Karpas-422 (cell line): ENCODE data around the gene LY86. TPM values are rescaled to one million over a fixed set of nuclear protein-coding genes. Genes with fewer than 3 reads are reported as not detected.

Experiments
- DNase-seq: peaks from one replicate; pipeline ENCODE4 v3.0.0-alpha.2; 2015
- H2AFZ ChIP-seq: fragments of 200-600 bp; sonication (generic); 2 replicates; pipeline ENCODE4 v1.6.1; 2014; ENCODE audit warnings: antibody characterized with exemption, low read length, mixed read lengths
- H3K27ac ChIP-seq: fragments of 200-600 bp; sonication (generic); 2 replicates; pipeline ENCODE4 v1.5.1; 2014; ENCODE audit warnings: mild to moderate bottlenecking, low read length, moderate library complexity
- H3K27me3 ChIP-seq: fragments of 200-600 bp; sonication (generic); 2 replicates; pipeline ENCODE4 v1.6.1; 2014; ENCODE audit warnings: low read length, mixed read lengths
- H3K36me3 ChIP-seq: fragments of 200-600 bp; sonication (generic); 2 replicates; pipeline ENCODE4 v1.6.1; 2014; ENCODE audit warnings: low read length, mixed read lengths; ENCODE audit not compliant: insufficient read depth
- H3K4me1 ChIP-seq: fragments of 200-600 bp; sonication (generic); 2 replicates; pipeline ENCODE4 v1.6.1; 2014; ENCODE audit warnings: mild to moderate bottlenecking, low read length, mixed read lengths
- H3K4me2 ChIP-seq: fragments of 200-600 bp; sonication (generic); 2 replicates; pipeline ENCODE4 v1.6.1; 2014; ENCODE audit warnings: low read length, low read depth, mild to moderate bottlenecking; ENCODE audit not compliant: poor library complexity, severe bottlenecking
- H3K4me3 ChIP-seq: fragments of 200-600 bp; sonication (generic); 2 replicates; pipeline ENCODE4 v1.5.1; 2014; ENCODE audit warnings: mild to moderate bottlenecking, antibody characterized with exemption, low read length, mixed read lengths
- H3K79me2 ChIP-seq: fragments of 200-600 bp; sonication (generic); 2 replicates; pipeline ENCODE4 v1.6.1; 2014; ENCODE audit warnings: mild to moderate bottlenecking, low read length, mixed read lengths
- H3K9ac ChIP-seq: fragments of 200-600 bp; sonication (generic); 2 replicates; pipeline ENCODE4 v1.6.0; 2014; ENCODE audit warnings: low read length
- H3K9me2 ChIP-seq: fragments of 200-600 bp; sonication (generic), shearing (Covaris generic); replicated peaks from 2 replicates; pipeline ENCODE4 v1.6.0; 2014; ENCODE audit warnings: mild to moderate bottlenecking, low read length, moderate library complexity; ENCODE audit not compliant: insufficient read depth
- H3K9me3 ChIP-seq: fragments of 300-700, 200-600 bp; sonication (generic); 2 replicates; pipeline ENCODE4 v1.6.1; 2014; ENCODE audit warnings: low read length, mixed read lengths
- H4K20me1 ChIP-seq: fragments of 200-600 bp; sonication (generic); 2 replicates; pipeline ENCODE4 v1.6.1; 2014; ENCODE audit warnings: mild to moderate bottlenecking, antibody characterized with exemption, low read length, low read depth; ENCODE audit not compliant: insufficient read depth
- total RNA-seq: library from RNA; depleted of rRNA; stranded (reverse); fragments of >200 nt; shearing (Covaris generic); gene quantifications from 2 replicates; pipeline ENCODE4 v1.2.3, GENCODE V29; 2014; ENCODE audit warnings: low replicate concordance

LY86 gene
- total RNA-seq, 1 experiment from 2014 or later, result 187 TPM

- Histone ChIP-seq H3K9me3 (no peaks in the 10 kb centered on the region), H3K9me2 (no peaks in the 10 kb centered on the region), H3K36me3 (no peaks in the 10 kb centered on the region), H3K9ac (no peak overlapping the region), H3K27ac (no peak overlapping the region), H3K4me3 (no peak overlapping the region), H3K27me3 (no peaks in the 10 kb centered on the region), H4K20me1 (no peaks in the 10 kb centered on the region), H3K79me2 (no peaks in the 10 kb centered on the region), H2AFZ (0 out of 2 replicates have a peak overlapping the region, but pooled peaks have one; percentile 8), H3K4me1 (peaks cover 11% of the 10 kb centered on the region), H3K4me2 (no peak overlapping the region)
- DNase-seq, result no peak
These were observed 95.7 kb downstream of the LY86 start for GRCh38 chr6:6683969-6684833.

GRCh38 chr6:6685249-6686040 is 96.9 kb downstream of the LY86 start:
- no peak overlapping the region for H3K4me2 ChIP-seq
- DNase-seq, result no peak
- H3K9me3 ChIP-seq, result no peaks in the 10 kb centered on the region
- peaks cover 11% of the 10 kb centered on the region for H3K4me1 ChIP-seq
- H3K79me2 ChIP-seq, result no peaks in the 10 kb centered on the region
- H3K9ac ChIP-seq, result no peak overlapping the region
- no peaks in the 10 kb centered on the region for H3K27me3 ChIP-seq
- no peaks in the 10 kb centered on the region for H3K36me3 ChIP-seq
- no peak overlapping the region for H2AFZ ChIP-seq
- H3K4me3 ChIP-seq, result no peak overlapping the region
- H3K9me2 ChIP-seq, result no peaks in the 10 kb centered on the region
- no peak overlapping the region for H3K27ac ChIP-seq
- no peaks in the 10 kb centered on the region for H4K20me1 ChIP-seq

- Histone ChIP-seq H4K20me1 (no peaks in the 10 kb centered on the region), H3K9me3 (no peaks in the 10 kb centered on the region), H3K4me1 (peaks cover 11% of the 10 kb centered on the region), H2AFZ (no peak overlapping the region), H3K79me2 (no peaks in the 10 kb centered on the region), H3K4me3 (peak overlapping the region; percentile 24; the same call in 1 of the 2 replicates), H3K9me2 (no peaks in the 10 kb centered on the region), H3K36me3 (no peaks in the 10 kb centered on the region), H3K4me2 (peak overlapping the region; percentile 42), H3K27me3 (no peaks in the 10 kb centered on the region), H3K9ac (no peak overlapping the region), H3K27ac (no peak overlapping the region)
- DNase-seq, result no peak
These were observed 97.7 kb downstream of the LY86 start for GRCh38 chr6:6686176-6686575.

- no peaks in the 10 kb centered on the region for H3K9me3 ChIP-seq
- DNase-seq, result peak; percentile 96
- H3K27ac ChIP-seq, result no peak overlapping the region
- H3K9ac ChIP-seq, result no peak overlapping the region
- H3K79me2 ChIP-seq, result no peaks in the 10 kb centered on the region
- H3K27me3 ChIP-seq, result no peaks in the 10 kb centered on the region
- H3K4me3 ChIP-seq, result peak overlapping the region; percentile 24; the same call in 1 of the 2 replicates
- H2AFZ ChIP-seq, result no peak overlapping the region
- H3K9me2 ChIP-seq, result no peaks in the 10 kb centered on the region
- H3K4me2 ChIP-seq, result peak overlapping the region; percentile 42
- no peaks in the 10 kb centered on the region for H4K20me1 ChIP-seq
- peaks cover 11% of the 10 kb centered on the region for H3K4me1 ChIP-seq
- no peaks in the 10 kb centered on the region for H3K36me3 ChIP-seq
These were observed 98.5 kb downstream of the LY86 start for GRCh38 chr6:6686748-6687601.

GRCh38 chr6:6688283-6688682 is 99.8 kb downstream of the LY86 start:
- H3K4me1 ChIP-seq, result peaks cover 11% of the 10 kb centered on the region
- no peaks in the 10 kb centered on the region for H4K20me1 ChIP-seq
- H3K36me3 ChIP-seq, result no peaks in the 10 kb centered on the region
- no peaks in the 10 kb centered on the region for H3K27me3 ChIP-seq
- no peak overlapping the region for H3K27ac ChIP-seq
- no peak overlapping the region for H2AFZ ChIP-seq
- no peak overlapping the region for H3K4me3 ChIP-seq
- no peaks in the 10 kb centered on the region for H3K9me2 ChIP-seq
- no peaks in the 10 kb centered on the region for H3K9me3 ChIP-seq
- H3K4me2 ChIP-seq, result no peak overlapping the region
- no peak for DNase-seq
- H3K9ac ChIP-seq, result no peak overlapping the region
- H3K79me2 ChIP-seq, result no peaks in the 10 kb centered on the region

- Histone ChIP-seq H3K9me3 (no peaks in the 10 kb centered on the region), H3K4me1 (peaks cover 11% of the 10 kb centered on the region), H3K4me2 (no peak overlapping the region), H3K4me3 (no peak overlapping the region), H2AFZ (no peak overlapping the region), H3K36me3 (no peaks in the 10 kb centered on the region), H3K9me2 (no peaks in the 10 kb centered on the region), H4K20me1 (no peaks in the 10 kb centered on the region), H3K27me3 (no peaks in the 10 kb centered on the region), H3K79me2 (no peaks in the 10 kb centered on the region), H3K27ac (no peak overlapping the region), H3K9ac (no peak overlapping the region)
- DNase-seq, result no peak
These were observed 100.4 kb downstream of the LY86 start for GRCh38 chr6:6688951-6689350.

GRCh38 chr6:6689400-6690143 is 101.1 kb downstream of the LY86 start:
- H3K4me2 ChIP-seq, result no peak overlapping the region
- H2AFZ ChIP-seq, result no peak overlapping the region
- H3K9ac ChIP-seq, result no peak overlapping the region
- H3K36me3 ChIP-seq, result no peaks in the 10 kb centered on the region
- H3K9me2 ChIP-seq, result no peaks in the 10 kb centered on the region
- no peaks in the 10 kb centered on the region for H3K9me3 ChIP-seq
- H3K79me2 ChIP-seq, result no peaks in the 10 kb centered on the region
- H4K20me1 ChIP-seq, result no peaks in the 10 kb centered on the region
- no peak for DNase-seq
- H3K27me3 ChIP-seq, result no peaks in the 10 kb centered on the region
- no peak overlapping the region for H3K4me3 ChIP-seq
- H3K27ac ChIP-seq, result no peak overlapping the region
- peaks cover 11% of the 10 kb centered on the region for H3K4me1 ChIP-seq
